HG03439 (cell line): Measurements from ENCODE around the gene ROMO1.
A peak's percentile ranks its signal among the peaks of the same experiment; 100 is the strongest.

ENCODE experiments used
- ATAC-seq: cut with Tn5 transposase; IDR thresholded peaks from one replicate; pipeline ENCODE4 v1.9.1; 2021; ENCODE audit warnings: mild to moderate bottlenecking, moderate library complexity; ENCODE audit not compliant: unreplicated experiment

ROMO1 gene

GRCh38 chr20:35699127-35699956 is at the start of gene ROMO1, which contains the start of gene NFS1:
ROMO1 (plus strand) TSS chr20:35699405; CDS start chr20:35699633, 228 bp downstream.
NFS1 (minus strand) TSS chr20:35699352; CDS start chr20:35699288, 64 bp downstream.
- ATAC-seq, result peak; percentile 70

DNA sequence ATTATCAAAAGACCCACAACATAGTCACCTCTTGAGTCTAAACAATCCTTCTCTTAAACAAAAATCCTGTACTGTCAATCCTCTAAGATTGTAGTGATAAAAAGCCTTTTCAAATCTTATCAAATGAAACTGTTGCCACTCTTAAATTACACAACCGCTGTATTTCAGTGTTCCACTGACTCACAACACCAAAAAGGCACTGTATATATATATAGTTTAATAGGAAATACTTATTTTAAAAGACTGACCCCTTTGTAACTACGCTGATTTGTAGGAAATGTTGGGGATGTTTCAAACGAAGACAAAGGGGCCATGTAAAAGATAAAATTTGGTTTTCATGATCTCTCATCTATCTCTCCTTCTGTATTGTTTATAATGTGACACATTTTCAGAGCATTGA is 48.6 kb upstream of the ROMO1 start:
- ATAC-seq, result no peak

- ATAC-seq, result no peak
Observed at GRCh38 chr20:35651958-35652357, 47.2 kb upstream of the ROMO1 start.

DNA sequence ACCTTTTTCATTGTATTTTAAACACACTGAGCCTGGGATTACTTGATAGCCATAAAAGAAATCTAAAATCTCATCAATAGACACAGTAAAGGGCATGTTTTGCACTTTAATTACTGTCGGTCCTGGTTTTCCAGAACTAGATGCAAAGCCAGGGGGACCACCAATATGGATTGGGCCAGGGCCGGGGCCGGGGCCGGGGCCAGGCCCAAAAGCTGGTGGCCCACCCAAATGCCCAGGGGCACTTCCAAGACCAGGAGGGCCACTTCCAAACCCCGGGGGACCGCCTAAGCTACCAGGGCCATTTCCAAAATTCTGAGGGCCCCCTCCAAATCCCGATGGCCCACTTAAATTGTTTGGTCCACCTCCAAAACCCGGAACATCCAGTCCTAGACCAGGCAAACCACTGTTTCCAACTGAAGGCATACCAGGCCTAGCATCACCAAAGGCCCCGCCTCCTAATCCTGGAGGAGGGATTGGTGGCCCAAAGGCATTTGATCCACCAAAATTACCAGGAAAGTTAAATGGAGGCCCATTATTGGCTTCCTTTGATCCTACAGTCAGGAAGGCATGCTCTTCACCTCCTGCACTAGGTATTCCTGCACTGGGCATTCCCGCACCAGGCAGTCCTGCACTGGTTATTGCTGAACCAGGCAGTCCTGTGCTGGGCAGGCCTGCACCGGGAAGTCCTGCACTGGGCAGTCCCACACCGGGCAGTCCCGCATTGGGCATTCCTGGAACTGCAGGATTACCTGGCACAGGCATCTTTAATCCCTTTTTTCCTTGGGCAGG is 46.4 kb upstream of the ROMO1 start:
- no peak for ATAC-seq

DNA sequence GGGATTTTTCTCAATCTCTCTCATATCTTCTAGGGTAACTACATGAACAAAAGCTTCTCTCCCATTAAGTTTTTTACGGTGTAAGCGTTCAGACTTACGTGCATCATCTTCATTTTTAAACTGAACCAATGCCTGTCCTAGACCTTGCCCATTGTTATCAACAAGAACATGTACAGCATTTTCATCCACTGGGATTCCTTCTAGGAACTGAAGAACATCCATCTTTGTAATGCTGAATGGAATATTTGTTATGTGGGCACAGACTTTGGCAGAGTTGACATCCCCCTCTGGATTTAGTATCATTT is 45.8 kb upstream of the ROMO1 start:
- no peak for ATAC-seq

DNA sequence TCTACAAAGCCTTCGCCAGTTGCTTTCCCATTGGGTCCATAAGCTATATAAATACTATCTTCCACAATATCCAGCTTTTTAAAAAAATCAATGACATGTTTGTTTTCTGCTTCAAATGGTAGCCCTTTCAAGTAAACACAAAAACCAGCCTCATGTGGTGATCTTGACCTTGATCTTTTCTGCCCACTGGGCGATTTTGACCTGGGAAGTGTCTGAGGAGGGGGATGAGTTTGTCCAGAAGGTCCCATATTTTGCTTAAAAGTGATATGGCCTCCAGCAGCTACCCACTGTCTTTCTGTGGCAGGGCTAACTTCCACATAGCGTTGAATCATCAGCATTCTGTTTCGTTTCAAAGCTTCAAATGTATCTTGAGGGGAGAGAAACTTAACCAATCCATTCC is 45.3 kb upstream of the ROMO1 start:
- no peak for ATAC-seq

- no peak for ATAC-seq
Observed at GRCh38 chr20:35654415-35654814, 44.8 kb upstream of the ROMO1 start.

- ATAC-seq, result no peak
Observed at GRCh38 chr20:35657271-35657670, 41.9 kb upstream of the ROMO1 start.

DNA sequence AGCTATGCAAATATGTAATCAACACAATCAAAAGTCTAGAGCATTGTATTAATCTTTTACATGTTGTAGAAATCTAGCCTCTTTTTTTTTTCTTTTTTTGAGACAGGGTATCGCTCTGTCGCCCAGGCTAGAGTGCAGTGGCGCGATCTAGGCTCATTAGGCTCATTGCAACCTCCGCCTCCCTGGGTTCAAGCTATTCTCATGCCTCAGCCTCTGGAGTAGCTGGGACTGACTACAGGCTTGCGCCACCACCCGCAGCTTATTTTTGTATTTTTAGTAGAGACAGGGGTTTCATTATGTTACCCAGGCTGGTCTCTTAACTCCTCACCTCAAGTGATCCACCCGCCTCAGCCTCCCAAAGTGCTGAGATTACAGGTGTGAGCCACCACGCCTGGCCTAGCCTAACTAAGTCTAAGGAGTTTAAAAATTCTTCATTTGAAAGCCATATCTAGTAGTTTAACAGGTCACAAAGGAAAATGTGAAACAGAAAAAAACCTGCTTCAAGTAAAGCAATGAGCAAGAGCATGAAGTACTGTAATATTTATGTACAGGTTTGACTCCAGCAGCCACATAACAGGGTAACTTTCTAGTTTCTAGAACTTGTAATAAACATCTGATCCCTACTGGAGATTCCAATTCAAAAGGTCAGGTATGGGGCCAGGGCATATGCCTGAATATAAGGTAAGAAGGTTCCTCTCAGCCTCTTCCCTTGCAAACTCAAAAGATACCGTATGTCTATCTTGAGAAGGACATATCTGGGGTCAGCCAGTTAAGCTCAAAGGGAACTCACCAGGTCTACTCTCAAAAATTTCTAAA is 38.9 kb upstream of the ROMO1 start:
- ATAC-seq, result no peak

DNA sequence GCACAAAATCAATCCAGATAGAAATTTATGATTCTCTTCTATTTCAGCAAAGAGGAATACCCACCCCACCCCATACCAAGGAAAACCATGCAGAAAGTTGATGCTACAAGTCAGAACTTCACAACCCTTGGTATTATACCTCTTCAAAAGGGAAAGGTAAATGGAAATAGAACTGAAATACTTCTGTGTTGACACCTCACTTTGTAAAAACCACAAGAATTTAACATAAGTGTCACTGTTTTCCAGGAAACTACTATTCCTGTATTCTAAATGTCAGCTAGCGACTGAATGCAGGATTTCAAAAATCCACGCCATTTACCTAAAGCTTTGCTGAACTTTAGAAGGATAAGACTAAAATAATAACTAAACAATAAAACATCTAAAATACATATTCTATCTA is 38.2 kb upstream of the ROMO1 start:
- ATAC-seq, result no peak

- ATAC-seq, result no peak
Observed at GRCh38 chr20:35661908-35662307, 37.3 kb upstream of the ROMO1 start.

DNA sequence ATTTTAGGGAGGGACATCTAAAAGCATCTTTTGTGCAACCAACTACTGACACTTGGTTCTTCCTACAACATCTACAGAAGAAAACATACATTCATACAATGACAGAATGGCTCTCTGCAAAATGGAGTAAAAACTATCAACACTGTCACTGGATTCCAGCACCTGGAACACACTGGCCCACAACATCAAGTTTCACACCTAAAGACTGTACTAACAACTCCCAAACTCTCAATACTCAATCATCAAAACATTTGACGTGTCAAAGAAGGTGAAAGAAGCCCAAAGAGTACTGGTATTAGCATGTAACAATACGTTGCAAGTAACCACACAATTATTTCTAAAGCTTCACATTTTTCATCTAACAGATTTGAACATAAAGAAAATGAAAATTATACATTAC is 36.7 kb upstream of the ROMO1 start:
- ATAC-seq, result no peak

DNA sequence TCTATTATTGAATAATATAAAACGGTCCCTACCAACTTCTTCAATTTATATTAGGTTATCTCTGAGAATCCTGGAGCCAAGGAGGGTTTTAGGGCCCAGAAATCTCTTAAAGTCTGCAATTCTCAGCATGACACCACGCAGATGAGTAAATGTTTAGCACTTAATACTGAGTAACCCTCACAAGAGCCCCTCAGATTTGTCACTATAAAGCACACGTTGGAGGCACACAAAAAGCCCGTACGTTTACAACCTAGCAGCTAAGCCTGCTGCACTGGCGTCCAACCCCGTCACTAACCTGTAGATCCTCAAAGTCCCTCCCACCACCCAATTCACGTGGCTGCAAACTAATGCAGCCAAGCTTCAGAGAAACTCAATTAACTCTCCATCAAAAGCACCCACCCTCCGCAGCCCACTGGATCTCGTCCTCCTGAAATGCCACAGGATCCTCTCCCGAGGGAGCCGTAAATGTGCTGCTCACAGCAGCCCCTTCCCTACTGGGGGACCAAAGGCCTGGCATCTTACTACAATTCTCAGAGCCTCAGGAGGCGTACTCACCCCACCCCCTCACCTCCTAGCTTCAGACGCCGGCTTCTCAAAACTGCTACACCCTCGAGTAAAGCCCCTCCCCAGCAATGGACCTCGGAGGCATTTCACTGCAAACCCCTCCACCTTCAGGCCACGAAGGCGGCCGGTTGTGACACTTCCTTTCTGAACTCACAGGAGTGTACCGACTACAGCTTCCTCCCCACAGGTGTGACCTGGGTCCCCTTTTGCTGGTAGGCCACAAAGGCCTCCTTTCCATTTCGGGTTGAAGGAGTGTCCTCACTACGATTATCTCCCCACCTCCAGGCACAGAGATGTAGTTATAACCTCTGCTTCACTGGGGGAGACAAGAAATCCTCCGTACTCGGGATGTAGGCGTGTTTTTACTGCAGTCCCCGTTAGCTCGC is 35.4 kb upstream of the ROMO1 start:
- ATAC-seq, result peak; percentile 42

DNA sequence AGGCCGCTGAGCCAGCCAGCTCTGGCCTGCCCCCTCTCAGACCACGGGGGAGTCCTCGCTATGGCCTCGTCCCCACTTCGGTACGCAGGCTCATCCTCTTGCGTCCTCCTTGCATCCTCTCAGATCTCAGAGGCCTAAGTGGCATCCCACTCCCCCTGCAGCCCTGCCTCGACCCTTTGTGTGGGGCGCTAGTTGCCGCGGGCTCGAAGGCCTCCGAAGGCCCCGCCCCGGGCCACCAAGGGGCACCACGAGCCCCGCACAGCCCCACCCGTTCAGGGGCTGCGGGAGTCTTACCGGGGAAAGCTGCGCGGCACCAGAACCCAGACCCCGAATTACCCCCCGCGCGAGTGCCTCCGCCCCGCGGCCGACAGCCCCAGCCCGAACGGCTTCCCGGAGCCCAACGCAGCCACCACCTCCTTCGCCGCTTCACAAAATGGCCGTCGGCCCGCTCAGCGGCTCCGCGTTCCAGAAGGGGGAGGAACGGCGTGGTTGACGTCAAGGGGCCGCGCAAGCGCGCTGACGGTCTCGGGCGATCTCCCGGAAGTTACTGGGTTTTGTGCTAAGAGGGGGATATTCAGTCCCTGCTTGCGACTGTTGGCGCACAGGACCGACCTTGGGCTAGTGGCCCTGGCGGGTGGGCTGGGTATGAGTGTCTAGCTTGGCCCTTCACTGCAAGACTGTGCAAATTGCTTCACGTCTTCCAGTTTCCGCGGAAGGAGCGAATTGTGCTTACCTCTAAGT is 34.6 kb upstream of the ROMO1 start, which contains the start of the genes CPNE1 and RBM12:
Gene CPNE1, minus strand, starts transcription at position 435 of the 741 bp plus-strand sequence. CDS start 31,977 bp downstream, outside the sequence.
Gene RBM12, minus strand, starts transcription at position 435 of the 741 bp plus-strand sequence. CDS start 9,578 bp downstream, outside the sequence.
- ATAC-seq, result peak; percentile 72

- no peak for ATAC-seq
Observed at GRCh38 chr20:35665949-35666288, 33.3 kb upstream of the ROMO1 start.

GRCh38 chr20:35669221-35669620 is 30.0 kb upstream of the ROMO1 start:
- ATAC-seq, result no peak

GRCh38 chr20:35669681-35670080 is 29.5 kb upstream of the ROMO1 start:
- ATAC-seq, result no peak

GRCh38 chr20:35673884-35674283 is 25.3 kb upstream of the ROMO1 start:
- ATAC-seq, result no peak

GRCh38 chr20:35674921-35675320 is 24.3 kb upstream of the ROMO1 start:
- no peak for ATAC-seq
